Right atrium auricular region (tissue), 2 donors: Measurements from ENCODE around the gene PATL2. TPM values are rescaled to one million over a fixed set of nuclear protein-coding genes. Genes with fewer than 3 reads are reported as not detected.
A peak's percentile ranks its signal among the peaks of the same experiment; 100 is the strongest.
"Not testable (repeated sequence)": the region's sequence is repeated elsewhere in the genome, so short reads cannot be mapped to it uniquely, and the experiment has no call there.

Experiments used
- DNase-seq: peaks from one replicate; pipeline ENCODE4 v3.0.0-alpha.2; 2019; ENCODE audit warnings: low spot score
- H3K27ac ChIP-seq, 2 donors: fragments of 200-600 bp; sonication (generic); 1 replicate in 1 of 2; 2 replicates in 1 of 2; pipeline ENCODE4 v1.5.1; 2016 to 2019
- H3K27me3 ChIP-seq, 2 donors: fragments of 200-600 bp; sonication (generic); one replicate each; pipeline versions ENCODE4 v1.5.1 to v1.6.0; 2017 to 2019
- H3K36me3 ChIP-seq: fragments of 200-600 bp; sonication (generic); one replicate; pipeline ENCODE4 v1.5.1; 2016
- H3K4me1 ChIP-seq, 2 donors: fragments of 200-600 bp; sonication (generic); one replicate each; pipeline versions ENCODE4 v1.5.1 to v1.6.0; 2017 to 2019
- H3K4me3 ChIP-seq, 2 donors: fragments of 200-600 bp; sonication (generic); 1 replicate in 1 of 2; 2 replicates in 1 of 2; pipeline ENCODE4 v1.5.1; 2017 to 2019; ENCODE audit warnings: mild to moderate bottlenecking in 1 of 2, moderate library complexity in 1 of 2
- H3K9me3 ChIP-seq, 2 donors: fragments of 200-600 bp; sonication (generic); one replicate each; pipeline ENCODE4 v1.5.1; 2019
- total RNA-seq, 2 donors: library from RNA; depleted of rRNA; stranded (reverse); fragments of >200 nt; gene quantifications; one replicate each; pipeline ENCODE4 v1.1.0, GENCODE V29; 2016
- TF ChIP-seq, protein P1 (sequence below), 2 donors: fragments of 200-600 bp; sonication (generic); IDR thresholded peaks; one replicate each; pipeline ENCODE4 v1.5.1; 2019; ENCODE audit warnings: antibody characterized with exemption in 2 of 2

PATL2 gene
- total RNA-seq = 1 to 10 TPM in 1 of 2 donors, under 1 TPM in 1; 0.75 to 4.5 TPM

DNA sequence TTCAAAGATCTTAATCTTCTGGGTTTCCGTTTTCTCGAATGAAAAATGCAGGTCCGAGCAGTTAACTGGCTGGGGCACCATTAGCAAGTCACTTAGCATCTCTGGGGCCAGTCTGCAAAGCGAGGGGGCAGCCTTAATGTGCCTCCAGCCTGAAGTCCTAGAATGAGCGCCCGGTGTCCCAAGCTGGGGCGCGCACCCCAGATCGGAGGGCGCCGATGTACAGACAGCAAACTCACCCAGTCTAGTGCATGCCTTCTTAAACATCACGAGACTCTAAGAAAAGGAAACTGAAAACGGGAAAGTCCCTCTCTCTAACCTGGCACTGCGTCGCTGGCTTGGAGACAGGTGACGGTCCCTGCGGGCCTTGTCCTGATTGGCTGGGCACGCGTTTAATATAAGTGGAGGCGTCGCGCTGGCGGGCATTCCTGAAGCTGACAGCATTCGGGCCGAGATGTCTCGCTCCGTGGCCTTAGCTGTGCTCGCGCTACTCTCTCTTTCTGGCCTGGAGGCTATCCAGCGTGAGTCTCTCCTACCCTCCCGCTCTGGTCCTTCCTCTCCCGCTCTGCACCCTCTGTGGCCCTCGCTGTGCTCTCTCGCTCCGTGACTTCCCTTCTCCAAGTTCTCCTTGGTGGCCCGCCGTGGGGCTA lies at the start of gene PATL2, which contains the start of gene B2M:
Gene PATL2 (minus strand): TSS at position 228 of the 647 bp plus-strand sequence. CDS start 34,833 bp downstream, outside the sequence.
Gene B2M (plus strand): TSS at position 422 of the 647 bp plus-strand sequence. CDS start 30 bp downstream, at position 452.
- Histone ChIP-seq H3K36me3 (peaks cover 11% of the 10 kb centered on the region), H3K27ac (peak within 1 kb of the TSS; percentile 99 to 100), H3K4me1 (peaks cover 0 to 34% of the 10 kb centered on the region in 2 donors), H3K9me3 (no peaks in the 10 kb centered on the region), H3K27me3 (no peaks in the 10 kb centered on the region), H3K4me3 (peak within 1 kb of the TSS; percentile 81 to 90)
- DNase-seq = peak; percentile 99
- TF ChIP-seq, protein P1, sequence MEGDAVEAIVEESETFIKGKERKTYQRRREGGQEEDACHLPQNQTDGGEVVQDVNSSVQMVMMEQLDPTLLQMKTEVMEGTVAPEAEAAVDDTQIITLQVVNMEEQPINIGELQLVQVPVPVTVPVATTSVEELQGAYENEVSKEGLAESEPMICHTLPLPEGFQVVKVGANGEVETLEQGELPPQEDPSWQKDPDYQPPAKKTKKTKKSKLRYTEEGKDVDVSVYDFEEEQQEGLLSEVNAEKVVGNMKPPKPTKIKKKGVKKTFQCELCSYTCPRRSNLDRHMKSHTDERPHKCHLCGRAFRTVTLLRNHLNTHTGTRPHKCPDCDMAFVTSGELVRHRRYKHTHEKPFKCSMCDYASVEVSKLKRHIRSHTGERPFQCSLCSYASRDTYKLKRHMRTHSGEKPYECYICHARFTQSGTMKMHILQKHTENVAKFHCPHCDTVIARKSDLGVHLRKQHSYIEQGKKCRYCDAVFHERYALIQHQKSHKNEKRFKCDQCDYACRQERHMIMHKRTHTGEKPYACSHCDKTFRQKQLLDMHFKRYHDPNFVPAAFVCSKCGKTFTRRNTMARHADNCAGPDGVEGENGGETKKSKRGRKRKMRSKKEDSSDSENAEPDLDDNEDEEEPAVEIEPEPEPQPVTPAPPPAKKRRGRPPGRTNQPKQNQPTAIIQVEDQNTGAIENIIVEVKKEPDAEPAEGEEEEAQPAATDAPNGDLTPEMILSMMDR (IDR thresholded peaks at IDR 0.05) = no peak

DNA sequence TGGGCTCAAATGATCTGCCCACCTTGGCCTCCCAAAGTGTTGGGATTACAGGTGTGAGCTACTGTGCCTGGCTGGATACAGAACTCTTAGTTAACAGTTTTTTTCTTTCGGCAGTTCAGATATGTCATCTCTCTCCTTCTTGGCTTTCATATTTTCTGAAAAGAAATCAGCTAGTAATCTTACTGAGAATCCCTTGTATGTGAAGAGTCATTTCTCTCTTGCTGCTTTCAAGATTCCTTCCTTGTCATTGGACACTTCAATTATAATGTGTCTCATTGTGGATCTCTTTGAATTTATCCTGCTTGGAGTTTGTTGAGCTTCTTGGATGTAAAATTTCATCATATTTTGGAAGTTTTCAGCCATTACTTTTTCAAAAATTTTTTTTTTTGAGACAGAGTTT lies 42.2 kb upstream of the PATL2 start:
- H3K27ac ChIP-seq = no peak overlapping the region
- no peak for DNase-seq
- TF ChIP-seq, protein P1 (IDR thresholded peaks at IDR 0.05) = no peak
- H3K9me3 ChIP-seq = peaks cover 0 to 4% of the 10 kb centered on the region in 2 donors
- H3K4me3 ChIP-seq = no peak overlapping the region
- no peaks in the 10 kb centered on the region for H3K36me3 ChIP-seq
- H3K4me1 ChIP-seq = no peaks in the 10 kb centered on the region
- no peaks in the 10 kb centered on the region for H3K27me3 ChIP-seq

DNA sequence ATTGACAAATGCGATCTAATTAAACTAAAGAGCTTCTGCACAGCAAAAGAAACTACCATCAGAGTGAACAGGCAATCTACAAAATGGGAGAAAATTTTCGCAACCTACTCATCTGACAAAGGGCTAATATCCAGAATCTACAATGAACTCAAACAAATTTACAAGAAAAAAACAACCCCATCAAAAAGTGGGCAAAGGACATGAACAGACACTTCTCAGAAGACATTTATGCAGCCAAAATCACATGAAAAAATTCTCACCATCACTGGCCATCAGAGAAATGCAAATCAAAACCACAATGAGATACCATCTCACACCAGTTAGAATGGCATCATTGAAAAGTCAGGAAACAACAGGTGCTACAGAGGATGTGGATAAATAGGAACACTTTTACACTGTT lies 32.3 kb upstream of the PATL2 start:
- H3K27me3 ChIP-seq, H3K4me1 ChIP-seq, H3K36me3 ChIP-seq, H3K4me3 ChIP-seq, DNase-seq, H3K9me3 ChIP-seq, H3K27ac ChIP-seq: not testable (repeated sequence)

DNA sequence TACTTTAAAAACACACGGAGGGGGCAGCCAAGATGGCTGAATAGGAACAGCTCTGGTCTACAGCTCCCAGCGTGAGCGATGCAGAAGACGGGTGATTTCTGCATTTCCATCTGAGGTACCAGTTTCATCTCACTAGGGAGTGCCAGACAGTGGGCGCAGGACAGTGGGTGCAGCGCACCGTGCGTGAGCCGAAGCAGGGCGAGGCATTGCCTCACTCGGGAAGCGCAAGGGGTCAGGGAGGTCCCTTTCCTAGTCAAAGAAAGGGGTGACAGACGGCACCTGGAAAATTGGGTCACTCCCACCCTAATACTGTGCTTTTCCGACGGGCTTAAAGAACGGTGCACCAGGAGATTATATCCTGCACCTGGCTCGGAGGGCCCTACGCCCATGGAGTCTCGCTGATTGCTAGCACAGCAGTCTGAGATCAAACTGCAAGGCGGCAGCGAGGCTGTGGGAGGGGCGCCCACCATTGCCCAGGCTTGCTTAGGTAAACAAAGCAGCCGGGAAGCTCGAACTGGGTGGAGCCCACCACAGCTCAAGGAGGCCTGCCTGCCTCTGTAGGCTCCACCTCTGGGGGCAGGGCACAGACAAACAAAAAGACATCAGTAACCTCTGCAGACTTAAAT lies 28.2 kb upstream of the PATL2 start:
- H3K27ac ChIP-seq, H3K9me3 ChIP-seq, H3K27me3 ChIP-seq, DNase-seq, H3K36me3 ChIP-seq, H3K4me3 ChIP-seq: not testable (repeated sequence)
- peaks cover 0 to 12% of the 10 kb centered on the region in 2 donors for H3K4me1 ChIP-seq

DNA sequence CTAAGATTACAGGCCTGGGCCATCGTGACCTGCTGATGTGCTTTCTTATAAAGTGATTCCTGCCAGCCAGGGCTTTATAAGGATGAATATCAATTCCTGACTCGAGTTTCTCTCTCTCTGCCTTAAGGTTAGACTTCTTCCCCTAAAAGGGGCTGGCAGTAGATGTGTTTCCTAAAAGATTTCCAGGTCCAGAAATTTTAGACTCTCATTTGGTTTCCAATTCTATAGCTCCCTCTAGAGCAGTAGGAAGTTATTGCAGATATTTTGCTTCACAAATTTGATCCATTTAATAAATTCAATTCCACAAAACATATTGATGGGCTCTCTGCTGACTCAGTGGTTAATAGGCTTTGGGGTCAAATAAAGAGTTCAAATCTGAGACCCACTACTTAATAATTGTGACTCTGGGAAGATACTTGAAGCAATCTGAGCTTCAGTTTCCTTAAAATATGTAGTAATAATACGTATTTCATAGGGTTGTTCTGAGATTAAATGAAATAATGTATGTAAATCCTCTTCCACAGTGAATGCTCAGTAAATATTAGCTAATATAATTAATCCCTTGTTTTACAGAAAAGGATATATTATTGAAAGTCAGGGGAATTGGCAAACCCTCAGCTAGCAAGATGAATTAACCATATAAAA lies 27.3 kb upstream of the PATL2 start:
- no peak for DNase-seq
- no peaks in the 10 kb centered on the region for H3K36me3 ChIP-seq
- peaks cover 0 to 12% of the 10 kb centered on the region in 2 donors for H3K4me1 ChIP-seq
- H3K27me3 ChIP-seq = no peaks in the 10 kb centered on the region
- no peak overlapping the region for H3K4me3 ChIP-seq
- H3K27ac ChIP-seq = no peak overlapping the region
- TF ChIP-seq, protein P1 (IDR thresholded peaks at IDR 0.05) = peak; percentile 50 to 82
- no peaks in the 10 kb centered on the region for H3K9me3 ChIP-seq

DNA sequence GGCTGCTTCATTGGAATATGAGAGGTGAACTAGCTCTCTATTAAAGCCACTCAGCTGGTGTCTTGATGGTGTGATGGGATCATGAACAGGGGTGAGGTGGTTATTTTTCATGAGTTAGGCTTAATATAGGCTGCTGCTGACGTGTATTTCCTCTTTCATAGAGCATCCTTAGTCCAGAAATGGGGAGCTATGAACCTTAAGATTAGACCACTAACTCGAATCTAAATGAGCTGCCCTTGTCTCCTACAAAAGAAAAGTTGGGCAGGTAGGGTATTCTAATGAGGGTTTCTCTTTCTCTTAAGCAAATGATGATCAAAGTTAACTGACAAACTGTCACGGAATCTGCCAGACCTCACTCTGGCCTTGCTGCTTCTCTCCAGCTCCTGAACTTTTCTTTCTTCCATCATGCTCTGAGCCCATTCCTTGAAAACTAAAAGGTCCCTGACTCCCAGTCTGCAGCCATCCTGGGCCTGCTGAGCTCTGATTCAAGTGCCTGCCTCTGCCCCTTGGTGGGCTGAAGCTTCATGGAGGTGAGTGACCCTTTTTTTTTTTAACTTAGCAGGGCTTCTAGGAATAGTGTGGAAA lies 25.1 kb upstream of the PATL2 start, which contains the start of gene TRIM69:
Gene TRIM69 (plus strand): TSS at position 348 of the 585 bp plus-strand sequence. CDS start 177 bp downstream, at position 525.
- peaks cover 8% of the 10 kb centered on the region for H3K36me3 ChIP-seq
- H3K4me3 ChIP-seq = no peak within 1 kb of the TSS
- peaks cover 0 to 20% of the 10 kb centered on the region in 2 donors for H3K4me1 ChIP-seq
- no peaks in the 10 kb centered on the region for H3K27me3 ChIP-seq
- peak within 1 kb of the TSS; percentile 8 to 72 for H3K27ac ChIP-seq
- H3K9me3 ChIP-seq = no peaks in the 10 kb centered on the region
- no peak for DNase-seq
- TF ChIP-seq, protein P1 (IDR thresholded peaks at IDR 0.05) = no peak
